ENCODE measurements around the gene SAMD3. TPM values are rescaled to one million over a fixed set of nuclear protein-coding genes. Genes with fewer than 3 reads are reported as not detected.
"Not testable (repeated sequence)": the region's sequence is repeated elsewhere in the genome, so short reads cannot be mapped to it uniquely, and the experiment has no call there.

Gene SAMD3
- total RNA-seq, 4 donors from 2014 or later, result 4.0 to 4.4 TPM; not detected in 2

- WGBS, 2 donors (ENCODE audit: low coverage in 1 of 2), result 90 to 92% methylated on average over 2 of the region's 2 CpGs
- H3K4me1 ChIP-seq, result no peaks in the 10 kb centered on the region
- H3K27ac ChIP-seq, result no peak overlapping the region
- DNase-seq, result no peak
- H3K4me3 ChIP-seq, result no peak overlapping the region
- no peak for TF ChIP-seq EP300 (IDR thresholded peaks at IDR 0.05; ENCODE audit: low read depth)
- TF ChIP-seq POLR2A (IDR thresholded peaks at IDR 0.05), result no peak
- TF ChIP-seq, protein P1, sequence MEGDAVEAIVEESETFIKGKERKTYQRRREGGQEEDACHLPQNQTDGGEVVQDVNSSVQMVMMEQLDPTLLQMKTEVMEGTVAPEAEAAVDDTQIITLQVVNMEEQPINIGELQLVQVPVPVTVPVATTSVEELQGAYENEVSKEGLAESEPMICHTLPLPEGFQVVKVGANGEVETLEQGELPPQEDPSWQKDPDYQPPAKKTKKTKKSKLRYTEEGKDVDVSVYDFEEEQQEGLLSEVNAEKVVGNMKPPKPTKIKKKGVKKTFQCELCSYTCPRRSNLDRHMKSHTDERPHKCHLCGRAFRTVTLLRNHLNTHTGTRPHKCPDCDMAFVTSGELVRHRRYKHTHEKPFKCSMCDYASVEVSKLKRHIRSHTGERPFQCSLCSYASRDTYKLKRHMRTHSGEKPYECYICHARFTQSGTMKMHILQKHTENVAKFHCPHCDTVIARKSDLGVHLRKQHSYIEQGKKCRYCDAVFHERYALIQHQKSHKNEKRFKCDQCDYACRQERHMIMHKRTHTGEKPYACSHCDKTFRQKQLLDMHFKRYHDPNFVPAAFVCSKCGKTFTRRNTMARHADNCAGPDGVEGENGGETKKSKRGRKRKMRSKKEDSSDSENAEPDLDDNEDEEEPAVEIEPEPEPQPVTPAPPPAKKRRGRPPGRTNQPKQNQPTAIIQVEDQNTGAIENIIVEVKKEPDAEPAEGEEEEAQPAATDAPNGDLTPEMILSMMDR (IDR thresholded peaks at IDR 0.05), result no peak
- no peak for TF ChIP-seq POLR2AphosphoS5 (IDR thresholded peaks at IDR 0.05)
- intact Hi-C loops (cut with DNase I; ENCODE audit: low total_unique reads) (no loop called here), in situ Hi-C loops (cut with MboI; ENCODE audit: low pct_ligation_motif_present in 1 of 4, low pct_unique_long_range_greater_than_20kb in 1 of 4, low sequenced_read_pairs in 3 of 4) (no loop called here)
- no peaks in the 10 kb centered on the region for H3K27me3 ChIP-seq
- H3K9me3 ChIP-seq, result no peaks in the 10 kb centered on the region
- no peaks in the 10 kb centered on the region for H3K36me3 ChIP-seq
Observed at GRCh38 chr6:130158056-130158455, 64.7 kb downstream of the SAMD3 start.

- intact Hi-C loops (cut with DNase I; ENCODE audit: low total_unique reads), result no loop called here
- WGBS, 2 donors (ENCODE audit: low coverage in 1 of 2), result 95 to 98% methylated on average over 3 to 5 of the region's 5 CpGs
Observed at GRCh38 chr6:130156908-130157307, 65.8 kb downstream of the SAMD3 start.

GRCh38 chr6:130152908-130153510 is 69.7 kb downstream of the SAMD3 start:
- Histone ChIP-seq H3K36me3 (no peaks in the 10 kb centered on the region), H3K27me3 (no peaks in the 10 kb centered on the region), H3K9me3 (no peaks in the 10 kb centered on the region), H3K4me3 (no peak overlapping the region), H3K27ac (no peak overlapping the region), H3K4me1 (no peaks in the 10 kb centered on the region)
- in situ Hi-C loops (cut with MboI; ENCODE audit: low pct_ligation_motif_present in 1 of 4, low pct_unique_long_range_greater_than_20kb in 1 of 4, low sequenced_read_pairs in 3 of 4), result no loop called here
- DNase-seq, result no peak
- 89 to 90% methylated on average over 6 of the region's 6 CpGs for WGBS, 2 donors (ENCODE audit: low coverage in 1 of 2)
- TF ChIP-seq POLR2AphosphoS5 (IDR thresholded peaks at IDR 0.05) (no peak), EP300 (IDR thresholded peaks at IDR 0.05; ENCODE audit: low read depth) (no peak), POLR2A (IDR thresholded peaks at IDR 0.05) (no peak)
- TF ChIP-seq, protein P1 (IDR thresholded peaks at IDR 0.05), result no peak
- intact Hi-C loops (cut with DNase I; ENCODE audit: low total_unique reads), result no loop called here

More at GRCh38 chr6:130156908-130157307, 65.8 kb downstream of the SAMD3 start:
- Histone ChIP-seq H3K9me3 (no peaks in the 10 kb centered on the region), H3K36me3 (no peaks in the 10 kb centered on the region), H3K27me3 (no peaks in the 10 kb centered on the region), H3K4me3 (no peak overlapping the region), H3K27ac (no peak overlapping the region), H3K4me1 (no peaks in the 10 kb centered on the region)
- DNase-seq, result no peak
- in situ Hi-C loops (cut with MboI; ENCODE audit: low pct_ligation_motif_present in 1 of 4, low pct_unique_long_range_greater_than_20kb in 1 of 4, low sequenced_read_pairs in 3 of 4), result no loop called here
- TF ChIP-seq POLR2A (IDR thresholded peaks at IDR 0.05) (no peak), POLR2AphosphoS5 (IDR thresholded peaks at IDR 0.05) (no peak), EP300 (IDR thresholded peaks at IDR 0.05; ENCODE audit: low read depth) (no peak)
- TF ChIP-seq, protein P1 (IDR thresholded peaks at IDR 0.05), result no peak

DNA sequence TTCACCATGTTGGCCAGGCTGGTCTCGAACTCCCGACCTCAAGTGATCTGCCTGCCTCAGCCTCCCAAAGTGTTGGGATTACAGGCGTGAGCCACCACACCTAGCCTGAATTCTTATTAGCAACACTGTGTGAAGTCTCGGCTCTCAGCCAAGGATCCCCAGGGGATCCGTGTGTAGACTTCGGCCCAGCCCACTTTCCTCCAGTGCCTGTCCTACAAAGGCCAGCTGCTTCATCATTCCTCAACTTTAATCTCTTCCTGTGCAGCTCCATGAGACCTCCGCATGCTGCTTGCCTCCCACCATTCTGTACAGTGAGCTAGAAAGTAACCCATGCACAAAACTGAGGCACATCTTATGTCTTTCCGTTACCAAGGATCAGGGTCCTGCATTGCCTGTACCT is 71.8 kb downstream of the SAMD3 start:
- TF ChIP-seq POLR2A (IDR thresholded peaks at IDR 0.05), result no peak
- TF ChIP-seq EP300 (IDR thresholded peaks at IDR 0.05; ENCODE audit: low read depth), result no peak
- TF ChIP-seq, protein P1 (IDR thresholded peaks at IDR 0.05), result no peak
- TF ChIP-seq POLR2AphosphoS5 (IDR thresholded peaks at IDR 0.05), result no peak
- 63 to 83% methylated on average over 3 to 8 of the region's 8 CpGs for WGBS, 2 donors (ENCODE audit: low coverage in 1 of 2)
- Histone ChIP-seq H3K4me3 (no peak overlapping the region), H3K4me1 (no peaks in the 10 kb centered on the region), H3K27ac (no peak overlapping the region), H3K36me3 (no peaks in the 10 kb centered on the region), H3K9me3 (no peaks in the 10 kb centered on the region), H3K27me3 (no peaks in the 10 kb centered on the region)
- intact Hi-C loops (cut with DNase I; ENCODE audit: low total_unique reads) (no loop called here), in situ Hi-C loops (cut with MboI; ENCODE audit: low pct_ligation_motif_present in 1 of 4, low pct_unique_long_range_greater_than_20kb in 1 of 4, low sequenced_read_pairs in 3 of 4) (no loop called here)
- no peak for DNase-seq

DNA sequence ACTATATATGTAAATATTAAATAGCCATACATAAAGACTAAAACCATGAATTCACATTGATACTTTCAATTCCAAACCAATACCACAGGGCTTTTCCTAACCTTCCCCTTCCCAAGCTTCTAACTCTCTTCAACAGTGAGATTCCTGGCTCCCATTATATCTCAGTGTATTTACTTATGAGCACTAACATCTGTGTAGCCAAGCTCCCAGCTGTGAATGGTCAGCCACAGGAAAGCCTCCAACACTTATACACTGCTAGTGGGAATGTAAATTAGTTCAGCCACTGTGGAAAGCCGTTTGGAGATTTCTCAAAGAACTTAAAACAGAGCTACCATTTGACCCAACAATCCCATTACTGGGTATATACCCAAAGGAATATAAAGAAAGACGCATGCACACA is 73.7 kb downstream of the SAMD3 start:
- H3K27me3 ChIP-seq; DNase-seq; H3K9me3 ChIP-seq; in situ Hi-C loops (cut with MboI; ENCODE audit: low pct_ligation_motif_present in 1 of 4, low pct_unique_long_range_greater_than_20kb in 1 of 4, low sequenced_read_pairs in 3 of 4); intact Hi-C loops (cut with DNase I; ENCODE audit: low total_unique reads); H3K36me3 ChIP-seq; H3K4me3 ChIP-seq; H3K4me1 ChIP-seq; H3K27ac ChIP-seq: not testable (repeated sequence)
- WGBS, 2 donors (ENCODE audit: low coverage in 1 of 2), result 76 to 90% methylated on average over 2 of the region's 2 CpGs

All from transverse colon (tissue), 4 donors.